Measurements from ENCODE around the gene OLFM3. TPM values are rescaled to one million over a fixed set of nuclear protein-coding genes. Genes with fewer than 3 reads are reported as not detected.

Gene OLFM3
- total and polyA plus RNA-seq, 3 donors from 2014 or later = 0.56 TPM; not detected in 2

DNA sequence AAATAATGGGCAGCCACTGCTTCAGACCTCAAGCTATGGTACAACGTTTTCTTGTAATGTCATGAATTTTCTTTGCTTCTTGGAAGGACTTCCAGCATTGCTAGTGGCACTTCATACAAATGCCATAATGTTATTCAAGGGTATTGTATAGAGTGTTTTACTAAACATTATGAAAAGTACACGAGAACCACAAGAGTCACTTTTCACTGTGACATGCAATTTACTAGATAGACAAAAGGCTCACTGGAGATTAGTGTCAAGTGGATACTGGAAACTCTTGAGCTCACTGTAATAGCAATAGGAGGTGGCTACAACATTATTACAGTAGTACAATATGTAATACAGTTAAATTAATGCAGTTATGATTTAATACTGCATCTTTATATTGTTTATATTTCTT lies 5.3 kb upstream of the OLFM3 start:
- no peaks in the 10 kb centered on the region for H3K27me3 ChIP-seq
- no peak overlapping the region for H3K4me3 ChIP-seq
- no peak for DNase-seq
- no peaks in the 10 kb centered on the region for H3K9me3 ChIP-seq
- no peaks in the 10 kb centered on the region for H3K36me3 ChIP-seq (ENCODE audit: low read depth, missing control alignments)
- TF ChIP-seq POLR2A (IDR thresholded peaks at IDR 0.05) = no peak
- TF ChIP-seq, protein P1, sequence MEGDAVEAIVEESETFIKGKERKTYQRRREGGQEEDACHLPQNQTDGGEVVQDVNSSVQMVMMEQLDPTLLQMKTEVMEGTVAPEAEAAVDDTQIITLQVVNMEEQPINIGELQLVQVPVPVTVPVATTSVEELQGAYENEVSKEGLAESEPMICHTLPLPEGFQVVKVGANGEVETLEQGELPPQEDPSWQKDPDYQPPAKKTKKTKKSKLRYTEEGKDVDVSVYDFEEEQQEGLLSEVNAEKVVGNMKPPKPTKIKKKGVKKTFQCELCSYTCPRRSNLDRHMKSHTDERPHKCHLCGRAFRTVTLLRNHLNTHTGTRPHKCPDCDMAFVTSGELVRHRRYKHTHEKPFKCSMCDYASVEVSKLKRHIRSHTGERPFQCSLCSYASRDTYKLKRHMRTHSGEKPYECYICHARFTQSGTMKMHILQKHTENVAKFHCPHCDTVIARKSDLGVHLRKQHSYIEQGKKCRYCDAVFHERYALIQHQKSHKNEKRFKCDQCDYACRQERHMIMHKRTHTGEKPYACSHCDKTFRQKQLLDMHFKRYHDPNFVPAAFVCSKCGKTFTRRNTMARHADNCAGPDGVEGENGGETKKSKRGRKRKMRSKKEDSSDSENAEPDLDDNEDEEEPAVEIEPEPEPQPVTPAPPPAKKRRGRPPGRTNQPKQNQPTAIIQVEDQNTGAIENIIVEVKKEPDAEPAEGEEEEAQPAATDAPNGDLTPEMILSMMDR (IDR thresholded peaks at IDR 0.05) = no peak
- H3K27ac ChIP-seq = no peak overlapping the region
- WGBS, 2 donors = 81 to 84% methylated on average over 2 of the region's 2 CpGs
- H3K4me1 ChIP-seq = no peaks in the 10 kb centered on the region
- intact Hi-C loops (cut with DNase I; ENCODE audit: low total_unique reads) = no loop called here

DNA sequence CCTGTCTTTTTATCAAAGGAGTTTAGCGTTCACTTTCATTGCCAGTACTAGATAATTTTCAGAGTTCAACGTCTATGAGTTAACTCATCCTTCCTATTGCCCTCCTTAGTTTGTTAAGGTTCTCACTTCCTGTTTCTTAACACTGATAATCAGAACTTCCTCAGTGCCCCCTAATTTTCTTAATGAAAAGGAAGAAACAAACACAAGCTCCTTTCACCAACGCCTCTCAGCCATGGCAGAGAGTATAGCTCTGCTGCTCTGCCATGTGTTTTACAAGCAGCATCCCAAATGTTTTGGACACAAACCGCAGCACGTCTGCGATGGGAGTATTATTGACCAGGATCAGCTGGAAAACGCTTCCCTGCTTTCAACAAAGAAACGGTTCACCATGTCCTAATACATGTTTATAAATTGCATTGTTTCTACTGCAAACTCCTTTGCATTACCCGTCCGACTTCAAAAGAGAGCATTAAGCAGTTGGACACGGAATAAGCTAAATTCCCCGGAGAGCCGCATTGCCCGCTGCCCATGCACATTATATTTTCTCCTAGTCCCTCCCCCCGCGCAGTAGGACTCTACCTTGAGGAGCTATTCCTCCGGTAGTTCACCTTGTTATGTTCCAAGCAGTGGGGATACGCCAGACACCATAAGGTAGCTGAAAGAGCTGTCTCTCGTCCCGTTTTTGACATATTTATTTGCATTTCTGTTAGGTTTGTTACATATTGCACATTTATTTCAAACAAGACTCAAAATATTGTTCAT lies 561 bp downstream of the OLFM3 start:
- DNase-seq = peak; percentile 17
- intact Hi-C loops (cut with DNase I; ENCODE audit: low total_unique reads) = no loop called here

DNA sequence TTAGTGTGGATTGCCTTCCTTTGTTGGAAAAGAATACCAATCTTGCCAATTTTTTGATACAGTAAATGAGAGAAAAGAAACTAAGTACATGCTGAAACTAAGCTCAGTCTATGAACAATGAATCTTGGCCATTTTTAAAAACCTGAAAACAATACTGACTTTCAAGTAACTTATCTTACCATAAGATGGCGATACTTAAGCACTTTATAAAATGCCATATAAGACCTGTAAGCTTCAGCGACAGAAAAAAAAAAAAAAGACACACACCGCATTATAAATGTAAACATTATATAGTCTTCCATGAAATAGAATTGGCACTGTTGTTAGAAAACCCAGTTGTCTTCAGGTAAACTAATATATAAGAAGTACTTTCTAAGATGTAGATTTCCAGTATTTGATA lies 3.0 kb downstream of the OLFM3 start:
- Histone ChIP-seq H3K27ac (no peak overlapping the region), H3K36me3 (ENCODE audit: low read depth, missing control alignments) (no peaks in the 10 kb centered on the region), H3K27me3 (no peaks in the 10 kb centered on the region), H3K4me1 (no peaks in the 10 kb centered on the region), H3K9me3 (no peaks in the 10 kb centered on the region), H3K4me3 (no peak overlapping the region)
- no peak for TF ChIP-seq POLR2A (IDR thresholded peaks at IDR 0.05)
- TF ChIP-seq, protein P1 (IDR thresholded peaks at IDR 0.05) = no peak
- DNase-seq = no peak
- intact Hi-C loops (cut with DNase I; ENCODE audit: low total_unique reads) = no loop called here
- 59 to 60% methylated on average over 3 of the region's 3 CpGs for WGBS, 2 donors

More for the DNA sequence above, 561 bp downstream of the OLFM3 start:
- Histone ChIP-seq H3K27ac (no peak overlapping the region), H3K9me3 (no peaks in the 10 kb centered on the region), H3K27me3 (no peaks in the 10 kb centered on the region), H3K36me3 (ENCODE audit: low read depth, missing control alignments) (no peaks in the 10 kb centered on the region), H3K4me3 (peak overlapping the region in 1 of 2 donors; percentile 38), H3K4me1 (no peaks in the 10 kb centered on the region)
- 3% methylated on average over 20 of the region's 20 CpGs for WGBS, 2 donors
- TF ChIP-seq, protein P1 (IDR thresholded peaks at IDR 0.05) = no peak
- TF ChIP-seq POLR2A (IDR thresholded peaks at IDR 0.05) = no peak

DNA sequence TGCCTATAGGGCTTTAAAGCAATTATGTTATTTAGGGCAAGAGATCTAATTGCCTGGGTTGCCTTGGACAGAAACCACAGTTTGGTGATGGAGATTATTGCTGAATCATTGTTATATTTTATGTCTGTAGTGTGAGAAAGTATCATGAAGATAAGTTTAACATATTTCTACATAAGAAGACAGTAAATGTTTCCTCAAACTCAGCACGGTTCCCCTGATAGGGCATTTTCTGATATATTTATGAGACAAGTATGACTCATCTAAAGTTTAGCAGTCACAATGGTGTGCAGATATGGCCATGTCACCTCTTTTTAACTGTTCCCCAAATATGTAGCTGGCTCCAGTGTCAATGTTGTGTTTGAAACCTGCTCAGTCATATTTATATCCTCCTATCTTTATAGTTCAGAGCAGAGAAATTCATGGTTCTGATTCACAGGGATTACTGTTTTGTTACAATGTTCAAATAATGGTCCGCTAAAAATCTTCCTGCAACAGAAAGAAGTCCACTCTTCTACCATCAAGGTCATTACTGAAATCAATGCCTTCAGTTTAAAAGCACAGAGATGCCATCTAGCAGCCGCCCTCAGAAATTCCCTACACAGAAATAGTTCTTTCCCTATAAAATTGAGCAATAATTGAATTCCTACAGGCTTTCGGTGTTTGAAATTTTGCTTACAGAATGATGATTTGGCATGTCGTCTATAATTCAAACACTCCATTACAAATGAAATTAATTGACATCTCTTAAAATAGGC lies 3.7 kb downstream of the OLFM3 start:
- no peaks in the 10 kb centered on the region for H3K27me3 ChIP-seq
- no peaks in the 10 kb centered on the region for H3K36me3 ChIP-seq (ENCODE audit: low read depth, missing control alignments)
- DNase-seq = no peak
- no peak overlapping the region for H3K4me3 ChIP-seq
- TF ChIP-seq, protein P1 (IDR thresholded peaks at IDR 0.05) = no peak
- no peak for TF ChIP-seq POLR2A (IDR thresholded peaks at IDR 0.05)
- 56 to 60% methylated on average over 5 of the region's 5 CpGs for WGBS, 2 donors
- H3K27ac ChIP-seq = no peak overlapping the region
- intact Hi-C loops (cut with DNase I; ENCODE audit: low total_unique reads) = no loop called here
- no peaks in the 10 kb centered on the region for H3K9me3 ChIP-seq
- H3K4me1 ChIP-seq = no peaks in the 10 kb centered on the region
